Caki2 (cell line): ENCODE measurements around the gene GMDS. TPM values are rescaled to one million over a fixed set of nuclear protein-coding genes. Genes with fewer than 3 reads are reported as not detected.

Experiments used
- DNase-seq: peaks from one replicate; pipeline ENCODE4 v3.0.0-alpha.2; 2015; ENCODE audit warnings: low read depth
- in situ Hi-C: cut with HindIII; loops from 2 replicates; pipeline ENCODE4 v1.10.0; 2016; ENCODE audit warnings: low sequenced_read_pairs, low pct_unique_long_range_greater_than_20kb, mixed read lengths
- total RNA-seq: library from RNA; depleted of rRNA; stranded (reverse); fragments of >200 nt; shearing (Covaris generic); gene quantifications from 2 replicates; pipeline ENCODE4 v1.2.3, GENCODE V29; 2014; ENCODE audit warnings: low replicate concordance

The GMDS gene
- total RNA-seq, 1 experiment from 2014 or later, result 10.9 TPM

DNA sequence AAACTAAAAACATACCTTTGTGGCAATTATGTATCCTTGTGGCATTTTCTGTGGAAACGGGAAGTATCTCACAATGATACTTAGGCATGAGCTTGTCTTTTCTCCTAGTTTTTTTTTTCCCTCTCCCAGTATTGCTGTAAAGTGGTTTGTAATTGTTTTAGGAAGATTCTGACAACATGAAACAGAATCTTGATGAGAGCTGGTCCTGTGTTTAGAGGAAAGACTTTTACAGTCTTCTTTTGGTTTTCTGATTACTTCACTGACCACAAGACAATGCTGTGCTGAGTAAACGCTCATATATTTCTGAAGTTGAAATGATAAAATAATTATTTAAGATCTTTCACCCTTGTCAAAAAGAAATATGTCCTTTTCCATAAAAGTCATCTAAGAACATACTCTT, 434.5 kb downstream of the GMDS start:
- in situ Hi-C loops, result no loop called here
- DNase-seq, result no peak

DNA sequence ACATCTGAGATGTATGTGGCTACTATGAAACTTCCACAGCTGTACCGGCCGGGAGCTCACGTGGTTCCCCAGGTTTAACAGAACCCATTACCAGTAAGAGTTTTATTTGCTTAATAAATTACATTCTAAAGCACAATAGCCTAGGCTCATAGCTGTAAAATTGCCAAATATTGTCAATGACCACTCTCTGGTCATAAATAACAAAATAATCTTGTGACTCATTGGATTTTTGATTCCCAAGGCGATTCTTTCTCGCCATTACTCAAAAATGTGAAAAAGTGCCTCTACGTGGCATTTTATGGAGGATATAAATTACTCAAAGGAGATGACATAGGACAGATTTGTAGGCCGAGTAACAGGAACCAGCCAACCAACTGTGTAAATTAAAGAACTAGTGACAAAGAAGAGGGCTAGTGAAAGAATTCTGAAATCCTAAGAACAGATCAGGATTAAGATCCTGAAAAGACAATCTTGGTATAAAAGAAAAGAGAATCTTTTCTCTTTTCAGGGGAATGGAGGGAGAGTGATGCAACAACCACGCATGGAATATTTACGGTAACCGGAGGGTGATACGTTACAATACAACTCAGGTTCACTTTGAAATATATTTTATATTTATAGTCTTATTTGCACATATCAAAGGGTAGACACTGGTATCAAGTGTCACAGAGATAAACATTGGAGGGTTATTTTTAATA, 436.0 kb downstream of the GMDS start:
- in situ Hi-C loops, result no loop called here
- DNase-seq, result no peak

DNA sequence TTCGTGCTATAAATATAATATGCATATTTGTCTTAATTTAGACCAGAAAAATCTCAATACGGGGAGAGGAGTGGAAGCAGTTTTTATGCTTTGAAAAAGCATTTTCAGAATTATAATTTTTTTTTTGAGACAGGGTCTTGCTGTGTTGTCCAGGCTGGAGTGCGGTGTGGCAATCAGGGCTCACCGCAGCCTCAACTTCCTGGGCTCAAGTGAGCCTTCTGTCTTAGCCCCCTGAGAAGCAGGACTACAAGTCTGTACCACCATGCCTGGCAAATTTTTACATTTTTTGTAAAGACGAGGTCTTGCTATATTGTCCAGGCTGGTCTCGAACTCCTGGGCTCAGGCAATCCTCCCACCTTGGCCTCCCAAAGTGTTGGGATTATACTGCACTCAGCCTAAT, 438.5 kb downstream of the GMDS start:
- in situ Hi-C loops, result no loop called here
- no peak for DNase-seq

GRCh38 chr6:1802491-1803395, 442.7 kb downstream of the GMDS start:
- no peak for DNase-seq
- in situ Hi-C loops, result no loop called here

DNA sequence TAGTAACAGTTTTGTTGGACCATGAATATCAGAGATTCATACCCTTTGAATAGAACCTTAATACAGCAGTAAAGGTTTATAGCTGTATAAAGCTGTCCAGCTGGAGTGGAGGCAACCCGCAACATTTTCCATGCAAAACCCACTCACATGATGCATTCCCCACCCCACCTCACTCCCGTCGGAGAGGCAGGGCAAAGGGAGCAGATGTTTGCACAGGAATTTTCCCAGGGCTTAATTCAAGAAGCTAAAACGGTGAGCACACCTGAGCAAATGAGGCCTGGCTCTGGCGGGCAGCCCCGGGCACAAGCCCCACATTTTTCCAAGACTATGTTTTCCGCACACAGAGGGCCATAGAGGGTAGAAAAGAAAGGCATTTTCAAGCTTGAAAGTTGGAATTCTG, 444.0 kb downstream of the GMDS start:
- in situ Hi-C loops, result no loop called here
- no peak for DNase-seq

- DNase-seq, result no peak
- in situ Hi-C loops, result no loop called here
Measured at GRCh38 chr6:1800845-1801244, 444.6 kb downstream of the GMDS start.

DNA sequence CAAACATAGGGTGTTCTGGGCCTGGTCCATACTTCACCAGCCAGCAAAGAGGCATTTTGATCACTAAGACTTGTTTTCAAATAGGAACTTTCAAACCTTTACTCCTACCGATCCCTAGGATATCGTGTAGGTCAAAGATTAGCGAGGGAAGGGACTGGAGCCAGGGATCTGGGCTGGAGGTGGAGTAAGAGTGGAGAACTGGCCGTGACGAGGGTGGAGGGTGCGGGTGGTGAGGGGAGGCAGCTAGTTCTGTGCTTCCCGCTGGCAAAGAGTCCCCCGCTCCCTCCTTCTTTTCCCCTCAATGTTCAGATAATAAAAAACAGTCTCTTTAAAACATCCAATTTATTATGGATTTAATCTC, 446.5 kb downstream of the GMDS start:
- in situ Hi-C loops, result no loop called here
- DNase-seq, result no peak

DNA sequence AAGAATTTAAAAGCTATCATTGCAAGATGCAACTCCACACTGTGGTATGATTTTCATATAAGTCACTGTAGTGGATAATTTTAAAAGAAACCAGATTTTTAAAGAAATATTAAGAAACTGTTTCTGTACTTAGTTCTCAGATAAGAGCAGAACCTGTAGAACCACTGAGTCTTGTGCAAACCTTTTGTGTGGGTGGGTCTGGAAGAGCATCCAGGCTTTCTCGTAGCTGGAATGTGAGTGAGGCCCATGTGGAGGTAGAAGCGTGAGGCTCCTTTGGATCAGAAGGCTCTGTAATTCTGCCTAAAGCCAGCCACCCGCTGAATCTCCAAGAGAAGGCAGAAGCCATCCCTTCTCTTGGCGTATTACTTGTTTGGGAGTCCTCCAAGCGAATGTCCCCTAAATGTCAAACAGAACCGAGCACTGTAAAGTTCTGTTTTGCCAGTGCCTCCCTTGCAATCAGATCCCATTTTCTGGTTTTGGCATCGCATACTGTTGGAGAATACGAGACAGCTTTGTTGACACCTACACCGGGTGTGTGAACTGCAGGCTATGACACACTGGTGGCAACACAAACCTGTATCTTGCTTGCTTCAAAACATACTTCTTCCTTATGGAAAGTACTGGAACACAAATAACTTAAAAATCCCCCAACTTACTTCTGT, 447.0 kb downstream of the GMDS start:
- in situ Hi-C loops, result no loop called here
- no peak for DNase-seq

- in situ Hi-C loops, result no loop called here
- DNase-seq, result no peak
Measured at GRCh38 chr6:1797801-1798200, 447.6 kb downstream of the GMDS start.

- in situ Hi-C loops, result no loop called here
- DNase-seq, result no peak
Measured at GRCh38 chr6:1796706-1797529, 448.5 kb downstream of the GMDS start.

DNA sequence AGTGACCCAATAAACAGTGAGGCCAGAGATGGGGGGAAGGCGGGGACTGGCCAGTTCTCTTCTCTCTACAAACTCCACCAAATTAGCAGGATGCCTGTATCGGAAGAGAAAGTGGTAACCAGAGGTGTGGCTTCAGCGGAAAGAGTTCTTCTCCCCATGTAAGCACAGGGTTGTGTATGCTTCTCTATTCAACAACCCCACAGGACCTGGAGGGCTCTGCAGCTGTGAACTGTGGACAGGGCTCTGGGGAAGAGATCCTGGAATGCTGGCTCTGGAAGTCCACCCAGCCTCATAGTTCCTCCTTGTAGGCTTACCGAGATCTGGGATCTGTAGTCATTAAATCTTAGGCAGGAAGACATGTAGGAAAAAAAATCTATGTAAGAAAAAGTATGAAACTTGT, 449.5 kb downstream of the GMDS start:
- no peak for DNase-seq
- in situ Hi-C loops, result no loop called here

DNA sequence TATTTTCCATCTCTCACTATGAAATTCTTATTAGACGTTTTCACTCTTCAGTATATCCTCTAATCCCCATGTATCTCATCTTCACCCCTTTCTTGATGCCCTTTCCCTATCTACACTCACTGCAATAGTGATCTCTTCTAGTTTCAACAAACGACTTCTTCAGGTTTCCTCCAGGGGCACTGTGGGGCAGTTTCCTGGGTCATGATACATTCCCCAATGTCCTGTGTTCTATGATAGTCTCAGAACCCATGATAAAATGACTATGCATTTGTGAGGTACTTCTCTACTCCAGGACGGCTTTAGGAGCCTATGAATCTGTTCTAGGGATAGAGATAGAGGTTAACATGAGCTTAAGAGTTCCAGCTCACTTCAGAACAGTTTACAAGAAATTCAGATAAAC, 452.4 kb downstream of the GMDS start:
- in situ Hi-C loops, result no loop called here
- DNase-seq, result peak; percentile 27

GRCh38 chr6:1790684-1791083, 454.7 kb downstream of the GMDS start:
- DNase-seq, result no peak
- in situ Hi-C loops, result no loop called here

DNA sequence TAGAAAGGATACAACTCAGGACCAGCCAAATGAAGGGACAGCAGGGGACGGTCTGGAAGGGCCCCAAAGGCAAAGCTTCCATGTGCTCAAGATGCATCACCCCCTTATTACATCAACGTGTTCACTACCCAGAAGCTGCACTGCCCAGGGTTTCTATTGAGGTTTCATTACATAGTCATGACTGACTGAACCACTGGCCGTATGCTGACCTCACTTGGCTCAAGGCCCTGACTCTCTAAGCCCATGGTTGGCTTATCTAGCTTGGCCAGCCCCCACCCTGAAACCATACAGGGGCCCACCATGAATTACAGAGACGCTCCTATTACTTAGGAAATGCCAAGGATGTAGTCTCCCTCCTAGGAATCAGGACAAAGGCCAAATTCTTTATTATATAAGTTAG, 456.3 kb downstream of the GMDS start:
- peak; percentile 30 for DNase-seq
- in situ Hi-C loops, result no loop called here

DNA sequence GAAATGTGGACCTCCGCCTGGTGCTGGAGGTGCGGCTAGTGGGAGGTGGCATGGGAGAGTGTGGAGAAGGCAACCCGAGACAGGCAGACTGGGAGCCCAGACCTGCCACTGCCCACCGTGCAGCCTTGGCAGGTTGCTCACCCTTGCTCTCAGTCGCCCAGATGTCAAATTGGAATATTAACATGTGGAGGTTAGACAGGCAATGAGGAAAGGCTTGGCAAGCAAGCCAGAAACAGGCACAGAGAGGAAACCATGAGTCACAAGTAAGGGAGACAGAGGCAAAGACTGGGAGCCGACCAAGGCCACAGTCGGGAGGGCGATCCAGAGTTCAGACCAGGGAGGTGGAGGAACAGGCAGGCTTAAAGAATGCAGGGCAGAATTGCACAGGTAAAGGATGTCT, 457.5 kb downstream of the GMDS start:
- in situ Hi-C loops, result no loop called here
- DNase-seq, result no peak

DNA sequence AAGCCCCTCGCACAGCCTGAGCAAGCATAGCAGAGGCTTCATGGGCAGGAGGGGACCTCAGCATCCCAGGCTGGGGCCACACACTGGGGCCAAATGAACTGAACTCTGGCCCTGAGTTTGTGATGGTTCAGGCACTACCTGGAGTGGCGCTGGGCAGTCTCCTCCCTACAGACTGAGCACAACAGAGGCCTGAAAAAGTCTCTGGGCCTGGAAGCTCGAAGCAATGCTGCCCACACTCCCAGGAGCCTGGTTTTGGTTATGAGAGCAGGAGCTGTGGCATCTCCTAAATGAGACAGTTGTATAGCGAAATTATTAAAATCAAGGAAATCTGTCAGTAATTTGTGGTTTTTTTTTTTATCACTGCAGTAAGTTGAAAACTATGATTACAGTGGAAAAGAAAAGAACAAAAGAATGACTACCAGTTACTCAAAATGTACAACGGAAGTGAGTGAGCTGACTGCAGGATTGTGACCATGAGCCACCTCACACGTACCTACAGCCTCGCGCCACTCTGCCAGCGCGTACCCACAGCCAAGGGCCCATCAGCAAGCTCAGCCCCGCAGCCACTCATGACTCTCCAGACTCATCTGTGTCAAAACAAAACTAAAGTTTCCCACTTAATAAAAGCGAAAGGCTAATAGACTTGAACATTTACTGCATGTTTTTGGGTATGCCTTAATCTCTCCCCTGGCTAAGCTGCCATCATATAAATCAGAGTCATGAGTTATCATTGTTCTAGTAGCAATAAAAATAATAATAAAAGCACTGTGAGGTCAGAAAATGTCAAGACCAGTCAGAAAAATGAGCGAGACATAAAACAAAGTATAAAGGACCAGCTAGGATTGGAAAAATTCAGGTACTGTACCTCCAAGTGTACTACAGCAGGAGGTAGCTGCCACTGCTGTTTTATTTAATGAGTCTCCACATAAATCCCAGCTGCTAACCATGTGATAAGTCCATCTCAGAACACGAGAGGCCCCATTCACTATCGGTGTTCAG, 458.7 kb downstream of the GMDS start:
- DNase-seq, result no peak
- in situ Hi-C loops, result no loop called here

GRCh38 chr6:1784422-1784884, 461.0 kb downstream of the GMDS start:
- no peak for DNase-seq
- in situ Hi-C loops, result no loop called here
